ENCODE measurements around the gene MALRD1.

MALRD1 gene

DNA sequence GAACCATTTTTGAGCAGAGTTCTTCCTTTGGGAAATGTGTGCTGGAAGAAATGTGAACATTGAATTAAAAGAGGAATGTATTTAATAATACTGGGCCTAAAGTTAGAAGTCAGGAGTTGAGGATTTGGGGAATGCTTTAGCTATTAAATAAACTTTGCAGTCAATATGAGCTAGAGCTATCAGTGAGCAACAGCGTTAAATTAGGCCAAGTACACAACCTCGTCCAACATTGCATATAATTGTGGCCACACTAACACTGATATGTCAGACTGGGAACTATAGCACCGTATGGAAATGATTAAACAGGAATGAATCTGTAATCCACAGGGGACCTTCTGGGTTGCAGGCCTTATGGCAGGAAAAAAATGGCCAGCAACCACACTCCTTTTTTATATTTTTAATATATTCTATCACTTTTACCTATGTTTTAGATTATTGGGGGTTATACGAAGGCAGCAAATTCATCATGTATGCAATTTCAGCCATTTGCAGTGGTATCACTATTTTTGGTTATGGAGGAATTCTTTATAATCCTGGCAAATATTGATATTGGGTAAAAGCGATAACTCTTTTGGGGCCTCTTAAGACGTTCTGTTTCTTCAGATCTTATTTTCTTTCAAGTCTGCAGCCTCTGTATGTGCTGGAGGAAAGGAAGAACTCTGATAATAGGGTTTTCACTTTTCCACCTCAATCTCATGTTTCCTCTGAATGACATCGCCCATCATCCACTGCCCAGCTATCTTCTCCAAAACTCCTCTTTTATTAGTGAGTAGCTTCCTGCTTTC, 531.4 kb downstream of the MALRD1 start:
- no peak for DNase-seq

DNA sequence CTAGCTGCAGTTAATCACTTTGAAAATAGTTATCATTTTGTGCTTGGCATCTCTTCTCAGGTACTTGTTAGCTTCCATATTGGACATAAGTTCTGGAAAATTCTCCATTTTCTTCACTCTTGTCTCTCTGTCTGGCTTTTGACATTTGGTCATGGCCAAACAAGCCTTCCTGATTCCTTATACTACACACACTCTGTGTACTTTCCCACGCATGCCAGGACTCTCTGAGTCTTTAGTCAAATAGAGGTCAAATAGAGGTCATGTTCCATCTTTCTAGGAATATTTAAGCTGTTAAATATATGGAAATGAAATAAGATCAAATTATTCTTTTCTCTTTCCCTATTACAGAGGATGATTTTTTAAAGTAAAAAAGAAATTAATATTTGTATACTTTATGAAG, 532.1 kb downstream of the MALRD1 start:
- no peak for DNase-seq

DNA sequence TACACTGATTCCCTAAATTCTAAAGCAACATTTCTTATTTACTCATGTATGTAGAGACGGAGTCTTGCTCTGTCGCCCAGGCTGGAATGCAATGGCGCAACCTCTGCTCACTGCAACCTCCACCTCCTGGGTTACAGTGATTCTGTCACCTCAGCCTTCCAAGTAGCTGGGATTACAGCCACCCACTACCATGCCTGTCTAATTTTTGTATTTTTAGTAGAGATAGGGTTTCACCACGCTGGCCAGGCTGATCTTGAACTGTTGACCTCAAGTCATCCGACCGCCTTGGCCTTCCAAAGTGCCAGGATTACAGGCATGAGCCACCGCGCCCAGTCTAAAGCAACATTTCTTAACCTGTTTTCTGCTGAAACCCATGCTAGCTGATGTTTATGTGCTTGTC, 540.0 kb downstream of the MALRD1 start:
- DNase-seq: no peak

DNA sequence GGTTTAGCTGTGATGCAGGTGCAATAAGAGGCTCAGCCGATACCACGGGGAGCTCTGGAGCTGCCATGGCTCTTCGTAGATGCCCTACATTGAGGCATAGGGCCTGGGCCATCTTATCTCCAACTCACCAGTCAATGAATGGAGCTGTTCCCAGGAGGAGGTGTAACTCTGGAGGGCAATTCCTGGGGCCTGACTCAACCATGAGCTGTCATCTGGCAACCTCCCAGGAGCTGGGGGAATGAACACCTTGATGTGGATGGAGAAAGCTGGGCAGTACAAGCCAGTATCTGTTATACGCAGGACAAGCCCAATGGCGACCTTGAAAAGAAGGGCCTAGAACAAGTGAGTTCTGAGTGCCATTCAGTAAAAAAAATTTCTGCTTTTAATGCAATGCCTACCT, 543.7 kb downstream of the MALRD1 start:
- DNase-seq: no peak

DNA sequence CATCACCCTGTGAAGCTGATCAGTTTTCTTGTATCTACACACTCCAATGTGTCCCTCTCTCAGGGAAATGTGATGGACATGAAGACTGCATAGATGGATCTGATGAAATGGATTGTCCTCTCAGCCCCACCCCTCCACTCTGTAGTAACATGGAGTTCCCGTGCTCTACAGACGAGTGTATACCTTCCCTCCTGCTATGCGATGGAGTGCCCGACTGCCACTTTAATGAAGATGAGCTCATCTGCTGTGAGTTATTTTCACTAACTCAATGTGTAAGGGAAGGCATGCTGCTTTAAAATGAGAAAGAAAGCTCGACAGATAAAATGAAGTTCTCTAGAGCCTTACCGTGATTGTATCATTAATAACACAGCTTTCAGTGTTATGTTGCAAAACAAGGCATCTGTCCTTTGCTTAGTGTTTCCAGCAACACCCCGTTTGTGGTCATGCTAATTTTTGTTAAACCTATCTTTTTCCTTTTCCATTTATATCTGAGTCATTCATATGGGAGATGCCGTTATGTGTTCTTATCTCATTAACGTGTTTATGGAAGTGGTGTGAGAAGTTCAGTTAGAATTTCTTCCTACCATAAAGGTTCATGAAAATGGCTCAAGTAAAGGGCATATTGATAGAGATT, 546.7 kb downstream of the MALRD1 start:
- no peak for DNase-seq

DNA sequence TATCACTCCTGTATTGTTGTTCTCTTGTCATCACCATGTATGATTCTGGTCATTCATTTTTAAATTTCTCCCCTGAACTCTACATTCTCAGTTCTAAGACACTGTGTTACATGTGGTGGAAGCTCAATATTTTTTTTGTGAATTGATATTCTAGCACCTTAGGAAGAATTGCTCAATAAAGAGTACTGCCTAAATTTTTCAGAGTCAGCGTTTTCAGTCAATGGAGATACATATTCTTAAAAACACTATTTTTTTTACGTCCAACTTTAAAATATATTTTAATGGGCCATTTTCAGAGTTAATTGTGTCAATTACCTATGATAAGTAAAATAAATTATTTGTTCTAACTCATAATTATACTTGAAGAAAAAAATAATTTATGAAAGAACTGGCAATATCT, 557.2 kb downstream of the MALRD1 start:
- no peak for DNase-seq

DNA sequence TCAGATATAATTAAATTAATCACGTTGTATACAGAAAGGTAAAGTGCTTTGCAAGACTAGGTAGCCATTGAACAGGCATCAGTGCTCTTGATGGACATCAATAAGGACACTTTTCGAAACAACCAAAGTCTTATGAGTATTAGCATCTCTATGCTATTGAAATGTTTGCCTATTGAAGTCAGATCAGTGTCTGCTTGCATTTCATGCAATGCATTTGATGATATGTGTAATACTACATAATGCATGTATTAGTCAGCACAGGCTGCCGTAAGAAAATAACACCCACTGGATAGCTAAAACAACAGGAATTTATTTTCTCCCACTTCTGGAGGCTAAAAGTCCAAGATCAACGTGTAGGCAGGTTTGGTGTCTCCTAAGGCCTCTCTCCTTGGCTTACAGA, 558.4 kb downstream of the MALRD1 start:
- no peak for DNase-seq

DNA sequence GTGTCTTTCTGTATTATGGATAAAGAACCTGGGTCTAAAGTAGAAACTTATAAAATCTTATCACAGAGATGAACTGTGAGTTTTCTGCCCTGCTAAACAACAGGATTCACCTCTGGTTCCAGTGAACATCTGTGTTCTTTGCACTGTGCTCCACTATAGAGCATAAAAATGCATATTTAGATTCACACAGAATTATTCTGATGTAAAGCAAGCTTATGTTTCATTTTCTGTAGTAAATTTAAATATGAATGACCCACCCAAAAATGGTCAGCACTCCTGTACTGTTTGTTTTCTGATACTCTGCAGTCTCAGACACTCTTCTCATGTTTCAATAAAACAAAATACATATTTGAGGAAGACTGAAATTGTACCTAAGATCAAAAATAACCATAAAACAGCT, 563.2 kb downstream of the MALRD1 start:
- no peak for DNase-seq

DNA sequence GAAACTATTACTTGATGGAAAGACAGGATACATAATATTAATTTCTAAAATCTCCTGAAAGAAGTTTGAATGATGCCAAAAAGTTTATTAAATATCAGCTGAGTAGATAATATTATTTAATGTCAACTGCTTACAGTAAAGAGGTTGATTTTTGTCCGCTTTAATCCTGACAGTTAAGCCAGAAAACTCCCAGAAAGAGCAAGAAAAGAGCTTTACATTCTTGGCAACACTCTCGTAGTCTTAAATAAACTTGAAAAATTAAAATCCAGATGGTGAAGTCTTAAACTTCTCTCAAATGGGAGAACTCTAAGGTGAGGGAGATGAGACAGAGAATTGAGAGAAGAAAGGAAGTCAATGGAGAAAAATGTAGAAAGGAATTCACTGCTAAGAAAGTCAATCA, 568.4 kb downstream of the MALRD1 start:
- DNase-seq: no peak

DNA sequence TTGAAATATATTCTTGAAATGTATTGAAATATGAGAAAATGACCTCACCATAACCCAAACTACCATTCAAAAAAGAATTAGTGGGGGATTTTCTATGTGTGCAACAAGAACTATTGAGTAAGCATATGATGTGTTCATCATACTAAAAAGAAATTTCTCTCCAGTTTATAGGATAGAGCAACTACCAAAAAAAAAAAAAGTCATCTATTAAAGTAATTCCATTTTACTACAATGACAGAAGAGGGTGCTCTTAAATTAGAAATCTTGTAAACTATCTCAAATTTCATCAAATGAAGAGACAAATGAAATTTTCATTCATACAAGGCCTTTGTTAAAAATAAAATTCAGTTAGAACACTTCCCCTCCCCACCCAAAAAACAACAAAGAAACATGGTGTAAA, 572.2 kb downstream of the MALRD1 start:
- DNase-seq: no peak

DNA sequence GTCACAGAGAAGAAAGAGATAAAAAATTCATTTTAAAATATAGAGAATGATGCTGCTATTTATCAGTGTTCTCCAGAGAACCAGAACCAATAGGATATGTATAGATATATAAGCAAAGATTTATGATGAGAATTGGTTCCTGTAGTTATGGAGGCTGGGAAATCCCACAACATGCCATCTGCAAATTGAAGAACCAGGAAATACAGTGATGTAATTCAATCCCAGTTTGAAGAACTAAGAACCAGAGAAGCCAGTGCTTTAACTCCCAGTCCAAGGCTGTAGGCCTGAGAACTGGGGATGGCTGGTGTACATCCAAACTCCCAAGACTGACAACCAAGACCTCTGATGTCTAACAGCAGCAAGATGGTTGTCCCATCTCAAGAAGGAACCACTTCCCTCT, 574.7 kb downstream of the MALRD1 start:
- DNase-seq: no peak

DNA sequence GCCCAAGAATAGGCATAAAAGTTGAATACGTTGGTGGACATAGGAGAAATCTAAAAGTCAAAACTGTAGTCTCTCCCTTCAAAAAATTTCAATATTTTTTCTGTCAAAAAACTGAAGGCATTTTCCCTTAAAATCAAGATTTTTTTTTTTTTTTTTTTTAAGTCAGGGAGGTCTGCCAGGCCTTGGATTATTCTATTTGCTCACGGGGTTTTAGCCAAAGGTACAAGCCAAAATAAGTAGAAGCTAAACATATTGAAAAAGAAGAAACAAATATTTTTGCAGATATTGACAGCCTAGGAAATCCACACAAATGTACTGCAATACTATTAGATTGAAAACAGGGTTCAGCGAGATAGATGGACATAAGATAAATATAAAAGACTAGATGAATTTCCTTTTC, 577.6 kb downstream of the MALRD1 start:
- DNase-seq: no peak

DNA sequence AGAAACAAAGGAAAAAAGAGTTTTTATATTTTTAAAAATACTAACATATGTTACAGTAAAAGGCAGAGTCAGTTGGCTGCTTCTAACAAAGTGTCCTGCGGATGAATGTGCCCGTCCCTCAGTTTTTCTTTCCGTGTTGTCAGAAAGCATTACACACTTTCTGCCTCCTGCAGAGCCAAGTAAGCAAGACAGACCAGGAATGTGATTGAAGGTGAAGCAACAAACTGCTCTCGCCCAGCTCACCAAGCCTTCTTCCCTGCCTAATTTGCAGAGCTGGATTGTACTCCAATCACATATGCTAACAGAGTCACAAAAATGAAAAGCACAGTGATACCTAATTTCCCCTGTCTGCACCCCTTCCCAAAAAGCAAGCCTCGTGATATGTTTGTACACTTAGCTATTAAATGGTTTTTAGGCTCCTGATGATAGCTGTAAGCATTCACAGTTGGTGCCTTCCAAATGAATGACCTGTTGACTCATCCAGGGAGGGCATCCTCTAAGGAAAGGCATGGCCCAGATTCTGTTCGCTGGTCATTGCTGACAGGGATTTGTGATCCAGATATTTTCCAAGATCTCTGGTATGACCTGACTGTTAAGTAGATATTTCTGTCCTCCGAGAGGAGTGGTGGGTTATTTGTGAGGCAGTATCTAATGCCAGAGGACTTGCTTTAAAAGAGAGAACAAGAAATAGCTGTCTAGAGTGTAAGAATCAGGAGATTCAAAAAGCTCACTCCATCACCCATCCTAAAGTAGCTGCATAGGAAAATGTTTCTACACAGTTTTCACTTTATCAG, 580.4 kb downstream of the MALRD1 start:
- no peak for DNase-seq

DNA sequence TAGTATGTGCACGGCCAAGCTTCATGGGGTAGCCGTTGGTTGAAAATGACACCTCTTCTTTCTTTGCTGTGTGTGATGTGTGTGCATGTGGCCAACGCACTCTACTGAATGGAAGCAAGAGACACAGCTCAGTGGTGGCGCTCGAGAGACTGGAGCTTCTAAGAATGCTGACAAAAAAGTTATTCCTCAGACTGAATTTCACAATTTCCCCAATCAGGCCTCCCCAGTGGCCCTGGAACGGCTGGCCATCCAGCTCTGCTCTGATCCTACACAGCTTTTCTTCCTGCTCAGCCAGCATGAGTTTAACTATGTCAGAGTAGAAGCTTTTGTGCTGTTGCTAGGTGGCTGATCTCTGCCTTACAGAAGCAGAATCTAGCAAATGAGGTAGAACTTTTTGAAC, 581.0 kb downstream of the MALRD1 start:
- DNase-seq: no peak

DNA sequence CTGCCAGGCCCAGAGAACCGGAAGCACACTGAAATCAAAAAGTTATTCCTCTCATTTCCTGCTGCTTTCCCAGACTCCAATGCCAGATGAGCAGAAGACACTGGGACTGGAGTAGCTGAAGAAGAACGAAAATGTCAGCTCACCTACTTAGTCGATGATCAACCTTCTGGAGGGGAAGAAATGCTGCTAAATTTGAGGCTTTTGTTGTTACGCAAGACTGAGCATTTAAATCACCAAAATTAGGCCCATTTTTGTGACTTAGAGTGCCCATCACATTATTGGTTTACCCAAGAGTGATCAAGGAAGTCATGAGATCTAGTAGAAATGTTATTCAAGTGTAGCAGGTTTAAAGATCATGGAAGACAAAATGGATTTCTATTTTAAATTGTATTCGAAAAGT, 585.6 kb downstream of the MALRD1 start:
- DNase-seq: no peak

DNA sequence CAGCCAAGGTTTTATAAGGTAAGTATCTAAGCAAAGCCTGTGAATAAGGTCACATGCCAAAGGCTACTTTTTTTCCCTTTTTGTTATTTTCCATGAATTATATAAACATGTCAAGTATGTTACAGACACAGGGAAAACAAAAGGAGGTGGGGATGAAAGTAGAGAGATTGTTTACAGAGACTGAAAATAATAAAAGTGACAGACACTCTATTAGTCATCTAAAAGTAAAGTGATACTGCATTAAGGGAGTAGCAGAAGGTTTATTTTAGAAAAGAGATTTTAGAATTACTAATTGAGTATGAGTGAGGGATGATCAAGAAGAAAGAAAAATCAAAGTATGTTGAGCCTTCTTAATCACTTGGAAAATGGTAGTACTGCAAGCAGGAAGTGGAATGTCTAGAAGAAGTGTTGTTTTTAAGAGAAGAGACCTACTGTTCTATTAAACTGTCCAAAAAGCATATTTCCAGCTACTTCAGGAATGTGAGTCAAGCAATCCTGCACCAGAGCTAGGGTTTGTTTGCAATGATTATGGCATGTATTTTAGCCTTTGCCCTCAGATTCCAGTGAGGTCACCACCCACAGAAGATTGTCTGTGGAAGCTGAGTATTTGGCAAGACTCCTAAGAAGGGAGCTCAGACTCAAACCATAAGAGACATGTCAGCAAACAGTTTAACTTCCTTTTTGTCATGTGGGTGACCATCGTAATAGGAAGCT, 589.7 kb downstream of the MALRD1 start:
- DNase-seq: no peak

DNA sequence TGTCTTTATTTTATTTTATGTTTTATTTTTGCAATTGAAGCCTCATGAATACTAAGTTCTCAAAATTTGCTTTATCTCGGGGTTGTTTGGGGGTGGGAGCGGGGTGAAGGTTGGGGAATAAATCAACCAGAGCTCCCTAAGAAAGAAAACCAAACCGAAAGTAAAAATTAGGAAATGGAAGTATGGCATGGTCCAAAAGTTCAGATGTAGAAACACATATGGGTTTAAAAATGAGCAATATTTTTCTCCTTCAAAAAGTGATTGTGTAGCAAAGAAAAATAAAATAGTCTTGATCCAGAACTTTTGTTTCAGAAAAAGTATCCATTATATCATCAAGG, 590.3 kb downstream of the MALRD1 start:
- DNase-seq: no peak

DNA sequence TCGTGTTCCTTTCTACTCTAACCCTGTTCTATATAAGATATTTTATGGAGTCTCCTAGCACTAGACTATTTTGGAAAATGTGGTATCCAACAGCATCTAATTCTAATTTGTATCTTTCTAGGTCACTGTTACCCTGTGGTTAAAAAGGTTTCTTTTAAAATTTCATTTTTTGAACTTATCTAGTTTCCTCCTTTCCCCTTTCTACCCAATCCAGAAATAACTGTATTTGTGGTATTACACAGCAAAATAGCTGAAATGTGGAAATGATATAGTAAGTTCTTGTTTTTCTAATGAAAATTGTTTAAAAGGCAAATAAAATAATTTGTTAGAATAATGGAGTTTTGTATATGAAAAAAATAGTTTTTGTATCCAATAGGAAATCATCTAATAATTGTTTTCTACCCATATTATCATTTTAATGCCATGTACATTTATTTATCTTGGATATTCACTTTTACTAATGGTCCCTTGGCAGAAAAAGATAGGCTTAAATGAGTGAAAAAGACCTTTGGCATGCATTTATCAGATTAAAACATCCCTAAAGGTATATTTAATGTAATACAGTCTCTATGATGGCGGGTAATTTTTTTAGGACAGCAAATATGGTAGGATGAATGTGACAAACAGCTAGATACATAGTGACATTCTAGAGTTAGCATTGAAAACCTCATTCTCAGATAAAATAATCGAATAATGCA, 592.1 kb downstream of the MALRD1 start:
- no peak for DNase-seq

DNA sequence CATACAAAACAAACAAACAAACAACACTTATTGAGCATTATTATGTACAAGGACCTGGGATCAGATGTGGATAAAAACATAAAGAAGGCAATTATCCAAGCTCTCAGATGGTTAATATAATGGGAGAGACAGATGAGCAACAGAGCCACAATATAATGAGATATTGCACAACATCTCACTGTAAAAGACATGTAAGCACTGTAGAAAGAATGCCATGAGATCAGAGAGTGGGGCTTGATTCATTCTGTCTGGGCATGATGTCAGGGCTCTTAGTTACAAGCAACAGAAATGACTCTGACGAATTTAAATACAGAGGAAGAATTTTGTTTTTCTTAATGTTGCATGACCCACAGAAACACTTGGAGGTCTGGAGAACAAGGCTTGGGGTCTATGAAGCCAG, 602.9 kb downstream of the MALRD1 start:
- DNase-seq: no peak

DNA sequence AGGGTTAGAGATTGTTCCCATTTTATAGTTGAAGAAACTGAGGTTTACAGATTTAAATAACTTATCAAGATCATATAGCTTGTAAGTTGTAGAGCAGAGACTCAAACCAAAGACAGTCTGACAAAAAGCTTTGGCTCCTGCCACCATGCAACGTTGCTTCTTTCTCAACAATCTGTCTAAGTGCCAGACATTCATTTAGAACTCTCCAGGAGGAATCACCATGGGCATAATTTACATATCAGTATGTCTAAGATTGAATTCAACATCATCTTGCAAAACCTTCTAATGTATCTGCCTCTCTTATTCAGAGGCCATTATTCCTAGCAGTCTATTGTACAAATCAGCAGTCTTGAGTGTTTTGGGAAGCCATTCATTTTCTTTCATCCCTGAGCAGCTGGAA, 604.1 kb downstream of the MALRD1 start:
- DNase-seq: no peak

DNA sequence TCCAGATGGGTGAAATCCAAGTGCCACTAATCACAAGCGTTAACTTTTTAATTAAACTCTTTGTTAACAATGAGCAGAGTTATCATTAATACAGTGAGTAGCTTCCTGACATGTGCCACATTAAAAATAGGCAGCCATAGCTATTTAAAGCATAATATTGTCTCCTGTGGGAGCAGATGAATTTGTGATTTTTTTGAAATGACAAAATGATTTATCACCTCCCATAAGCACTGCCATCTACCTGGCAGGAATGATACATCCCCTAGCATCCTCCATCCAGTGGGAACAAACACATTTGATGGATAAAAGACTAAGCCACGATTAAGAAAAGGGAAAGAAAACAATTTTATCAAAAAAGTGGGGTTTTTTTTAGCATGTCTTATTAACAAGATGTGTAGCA, 605.3 kb downstream of the MALRD1 start:
- DNase-seq: no peak

DNA sequence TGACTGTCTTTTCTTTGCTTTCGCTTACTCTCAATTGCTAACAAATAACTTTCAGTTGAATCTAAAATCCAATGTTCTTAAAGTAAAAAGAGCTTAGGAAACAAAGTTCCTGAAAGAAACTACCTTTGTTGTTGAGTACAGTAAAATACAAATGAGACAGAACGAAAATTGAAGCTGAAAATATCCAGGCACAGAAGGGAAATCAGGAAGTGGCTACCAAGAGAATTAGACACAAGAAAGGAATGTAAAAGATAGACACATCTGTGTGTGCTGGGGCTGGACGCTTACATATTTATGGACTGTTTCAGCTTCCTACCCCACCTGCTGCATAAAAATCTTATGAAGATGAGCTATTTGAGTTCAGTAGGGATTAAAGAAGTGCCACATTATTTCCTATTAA, 606.0 kb downstream of the MALRD1 start:
- no peak for DNase-seq
